ENCODE results near the gene MAP2K5.

The MAP2K5 gene

GRCh38 chr15:67820992-67821783 is 278.7 kb downstream of the MAP2K5 start:
- DNase-seq (ENCODE audit: low spot score) (no peak), FAIRE-seq (no peak)

- no peak for DNase-seq (ENCODE audit: low spot score)
- no peak for FAIRE-seq
These were observed 279.4 kb downstream of the MAP2K5 start for GRCh38 chr15:67821784-67822440.

GRCh38 chr15:67822537-67823313 is 280.2 kb downstream of the MAP2K5 start:
- FAIRE-seq (no peak), DNase-seq (ENCODE audit: low spot score) (no peak)

- no peak for FAIRE-seq
- DNase-seq (ENCODE audit: low spot score) = no peak
These were observed 281.1 kb downstream of the MAP2K5 start for GRCh38 chr15:67823314-67824196.

GRCh38 chr15:67824197-67824968 is 281.9 kb downstream of the MAP2K5 start:
- DNase-seq (ENCODE audit: low spot score) (no peak), FAIRE-seq (no peak)

- FAIRE-seq (no peak), DNase-seq (ENCODE audit: low spot score) (no peak)
These were observed 282.7 kb downstream of the MAP2K5 start, which contains the start of gene SKOR1 for GRCh38 chr15:67824976-67825880. SKOR1 (plus strand) TSS chr15:67825509; CDS start chr15:67825603, 94 bp downstream.

GRCh38 chr15:67825881-67826716 is 283.6 kb downstream of the MAP2K5 start:
- DNase-seq (ENCODE audit: low spot score) = no peak
- no peak for FAIRE-seq

- DNase-seq (ENCODE audit: low spot score) = no peak
- FAIRE-seq = no peak
These were observed 284.4 kb downstream of the MAP2K5 start for GRCh38 chr15:67826717-67827561.

- FAIRE-seq (no peak), DNase-seq (ENCODE audit: low spot score) (no peak)
These were observed 285.2 kb downstream of the MAP2K5 start for GRCh38 chr15:67827562-67828277.

- DNase-seq (ENCODE audit: low spot score) (no peak), FAIRE-seq (no peak)
These were observed 285.9 kb downstream of the MAP2K5 start for GRCh38 chr15:67828278-67828968.

GRCh38 chr15:67828969-67829646 is 286.6 kb downstream of the MAP2K5 start:
- no peak for FAIRE-seq

GRCh38 chr15:67829647-67830504 is 287.4 kb downstream of the MAP2K5 start:
- no peak for FAIRE-seq
- no peak for DNase-seq (ENCODE audit: low spot score)

More at GRCh38 chr15:67828969-67829646, 286.6 kb downstream of the MAP2K5 start:
- no peak for DNase-seq (ENCODE audit: low spot score)

GRCh38 chr15:67831363-67831762 is 288.9 kb downstream of the MAP2K5 start:
- no peak for DNase-seq (ENCODE audit: low spot score)
- no peak for FAIRE-seq

GRCh38 chr15:67832031-67832551 is 289.6 kb downstream of the MAP2K5 start:
- no peak for DNase-seq (ENCODE audit: low spot score)
- no peak for FAIRE-seq

Data from RCC 7860 (cell line).